ENCODE data around the gene GABBR2.

The GABBR2 gene

GRCh38 chr9:98428454-98428853 is 280.3 kb downstream of the GABBR2 start:
- TF ChIP-seq CTCF (IDR thresholded peaks at IDR 0.05; ENCODE audit: borderline replicate concordance, insufficient read depth, low read depth, low read length) = no peak
- no peak overlapping the region for H3K4me3 ChIP-seq (ENCODE audit: low read depth, low read length)

- no peak overlapping the region for H3K4me3 ChIP-seq (ENCODE audit: low read depth, low read length)
- TF ChIP-seq CTCF (IDR thresholded peaks at IDR 0.05; ENCODE audit: borderline replicate concordance, insufficient read depth, low read depth, low read length) = no peak
Measured at GRCh38 chr9:98427491-98427890, 281.2 kb downstream of the GABBR2 start.

- no peak for TF ChIP-seq CTCF (IDR thresholded peaks at IDR 0.05; ENCODE audit: borderline replicate concordance, insufficient read depth, low read depth, low read length)
- no peak overlapping the region for H3K4me3 ChIP-seq (ENCODE audit: low read depth, low read length)
Measured at GRCh38 chr9:98425079-98425478, 283.7 kb downstream of the GABBR2 start.

- no peak for TF ChIP-seq CTCF (IDR thresholded peaks at IDR 0.05; ENCODE audit: borderline replicate concordance, insufficient read depth, low read depth, low read length)
- no peak overlapping the region for H3K4me3 ChIP-seq (ENCODE audit: low read depth, low read length)
Measured at GRCh38 chr9:98419260-98419603, 289.5 kb downstream of the GABBR2 start.

GRCh38 chr9:98418578-98419259 is 290.0 kb downstream of the GABBR2 start:
- H3K4me3 ChIP-seq (ENCODE audit: low read depth, low read length) = no peak overlapping the region
- TF ChIP-seq CTCF (IDR thresholded peaks at IDR 0.05; ENCODE audit: borderline replicate concordance, insufficient read depth, low read depth, low read length) = no peak

- no peak for TF ChIP-seq CTCF (IDR thresholded peaks at IDR 0.05; ENCODE audit: borderline replicate concordance, insufficient read depth, low read depth, low read length)
Measured at GRCh38 chr9:98416294-98417248, 292.2 kb downstream of the GABBR2 start.

More at GRCh38 chr9:98416294-98417248, 292.2 kb downstream of the GABBR2 start:
- H3K4me3 ChIP-seq (ENCODE audit: low read depth, low read length) = no peak overlapping the region

Measured in GM12875 (cell line).